Lower leg skin (tissue), 3 donors: ENCODE results near the gene TMEM235.

Source experiments
- CTCF ChIP-seq, 3 donors: fragments of 450-650 bp; IDR thresholded peaks; one replicate each; pipeline ENCODE4 v1.5.1; 2016; ENCODE audit warnings: antibody characterized with exemption in 3 of 3, mild to moderate bottlenecking in 3 of 3, moderate library complexity in 2 of 3
- POLR2A ChIP-seq, 2 donors: fragments of 450-650 bp; IDR thresholded peaks; one replicate each; pipeline ENCODE4 v1.6.1; 2016 to 2017; ENCODE audit warnings: antibody characterized with exemption in 2 of 2, mild to moderate bottlenecking in 1 of 2, moderate library complexity in 1 of 2

- TF ChIP-seq POLR2A (IDR thresholded peaks at IDR 0.05) = no peak
- TF ChIP-seq CTCF (IDR thresholded peaks at IDR 0.05) = no peak
Observed at GRCh38 chr17:78256707-78257591, 25.5 kb downstream of the TMEM235 start.
